ENCODE results near the gene PTPN14. TPM values are rescaled to one million over a fixed set of nuclear protein-coding genes. Genes with fewer than 3 reads are reported as not detected.
"Not testable (repeated sequence)": the region's sequence is repeated elsewhere in the genome, so short reads cannot be mapped to it uniquely, and the experiment has no call there.

PTPN14 gene
- total RNA-seq, 1 donor from 2014 or later: 25.6 TPM

DNA sequence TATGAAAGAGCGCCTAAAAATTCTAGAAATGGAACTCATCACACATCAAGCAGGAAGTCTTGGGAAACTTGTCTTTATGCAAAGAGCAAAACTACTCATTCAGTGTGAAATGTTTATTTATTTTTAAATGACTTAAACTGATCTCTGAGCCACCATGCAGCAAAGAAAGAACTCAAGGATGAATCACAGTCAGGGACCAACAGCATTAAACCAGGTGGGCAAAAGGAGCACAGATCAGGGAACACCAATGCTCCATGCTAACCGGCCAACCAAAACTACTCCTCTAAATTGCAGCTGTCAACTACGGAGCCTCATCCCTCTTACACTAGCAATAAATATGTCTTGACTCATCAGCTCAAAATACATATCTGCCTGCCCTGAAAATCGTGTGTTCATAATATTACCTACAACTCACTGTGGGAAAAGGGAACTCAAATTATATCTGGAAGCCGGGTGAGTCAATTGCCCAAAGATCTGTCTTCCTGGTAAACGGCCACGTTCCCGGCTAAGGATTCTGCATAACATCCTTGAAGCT, 129.2 kb downstream of the PTPN14 start:
- ATAC-seq (peak; percentile 41), DNase-seq (no peak)
- intact Hi-C loops (cut with micrococcal nuclease): no loop called here

DNA sequence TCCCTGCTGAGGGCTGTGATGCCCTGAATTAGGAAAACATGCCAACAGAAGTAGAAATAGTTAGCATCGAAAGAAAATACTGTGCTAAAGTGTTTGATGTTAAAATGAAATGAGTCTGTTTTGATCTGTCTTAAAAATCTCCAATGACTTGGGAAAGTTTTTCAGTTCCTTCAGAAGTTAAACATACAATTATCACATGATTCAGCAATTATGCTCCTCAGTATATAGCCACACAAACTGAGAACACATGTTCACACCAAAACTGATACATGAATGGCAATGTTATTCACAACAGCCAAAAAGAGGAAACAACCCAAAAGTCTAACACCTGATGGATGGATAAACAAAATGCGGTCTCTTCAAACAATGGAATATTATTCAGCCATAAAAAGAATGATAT, 130.6 kb downstream of the PTPN14 start:
- DNase-seq: no peak
- intact Hi-C loops (cut with micrococcal nuclease): no loop called here
- no peak for ATAC-seq

DNA sequence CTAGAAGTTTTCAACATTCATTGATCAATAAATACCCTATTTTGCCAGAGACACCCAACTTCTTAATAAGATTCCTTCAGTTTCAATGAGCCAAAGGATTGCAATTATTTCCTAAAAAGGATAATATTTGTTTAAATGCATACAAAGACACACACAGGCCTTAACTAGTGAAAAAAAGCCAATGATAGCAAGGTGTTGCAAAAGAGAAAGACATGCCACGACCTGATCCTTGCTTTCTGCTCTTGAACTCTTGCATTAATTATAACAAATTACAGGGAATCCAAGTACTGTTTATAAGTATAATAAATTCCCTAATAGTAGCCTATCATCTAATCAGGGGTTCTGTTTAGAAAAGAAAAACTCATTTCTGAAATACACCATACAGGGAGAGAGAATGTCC, 131.1 kb downstream of the PTPN14 start:
- intact Hi-C loops (cut with micrococcal nuclease): no loop called here
- no peak for ATAC-seq
- no peak for DNase-seq

DNA sequence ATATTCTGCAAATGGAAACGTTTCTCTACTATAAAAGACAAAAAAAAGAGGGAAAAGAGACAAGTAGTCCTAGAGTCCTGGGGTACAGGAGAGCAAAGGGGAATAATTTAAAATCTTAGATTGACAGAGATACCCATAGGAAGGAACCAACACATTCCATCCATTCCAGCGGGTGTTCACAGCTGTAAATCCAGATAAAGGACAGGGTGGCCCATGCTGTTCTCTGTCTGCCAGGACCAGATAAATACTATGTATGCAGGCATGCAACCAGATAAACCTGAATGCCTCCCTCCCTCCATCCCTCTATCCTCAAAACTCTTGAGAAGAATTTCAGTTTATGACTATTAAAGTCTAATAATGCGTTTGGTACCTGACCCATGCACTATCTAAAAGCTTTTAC, 131.8 kb downstream of the PTPN14 start:
- no peak for DNase-seq
- no peak for ATAC-seq
- intact Hi-C loops (cut with micrococcal nuclease): no loop called here

DNA sequence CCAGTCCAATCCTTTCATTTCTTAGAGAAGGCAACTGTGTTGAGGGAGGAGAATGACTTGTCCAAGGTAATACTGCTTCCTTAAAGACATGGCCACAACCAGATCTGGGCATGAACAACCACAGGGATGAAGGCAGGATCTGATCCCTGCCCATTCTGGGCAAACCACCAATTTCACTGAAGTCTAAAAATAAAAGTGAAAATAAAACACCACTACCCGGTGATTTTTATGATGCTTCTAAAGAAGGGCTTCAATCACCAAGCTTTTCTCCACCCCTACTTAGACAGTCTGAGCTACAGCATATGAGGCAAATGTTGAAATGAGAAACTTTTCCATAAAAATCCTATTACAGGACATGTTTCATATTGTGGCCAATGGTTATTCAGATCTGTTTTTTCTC, 133.0 kb downstream of the PTPN14 start:
- peak; percentile 22 for ATAC-seq
- DNase-seq: no peak
- intact Hi-C loops (cut with micrococcal nuclease): no loop called here

DNA sequence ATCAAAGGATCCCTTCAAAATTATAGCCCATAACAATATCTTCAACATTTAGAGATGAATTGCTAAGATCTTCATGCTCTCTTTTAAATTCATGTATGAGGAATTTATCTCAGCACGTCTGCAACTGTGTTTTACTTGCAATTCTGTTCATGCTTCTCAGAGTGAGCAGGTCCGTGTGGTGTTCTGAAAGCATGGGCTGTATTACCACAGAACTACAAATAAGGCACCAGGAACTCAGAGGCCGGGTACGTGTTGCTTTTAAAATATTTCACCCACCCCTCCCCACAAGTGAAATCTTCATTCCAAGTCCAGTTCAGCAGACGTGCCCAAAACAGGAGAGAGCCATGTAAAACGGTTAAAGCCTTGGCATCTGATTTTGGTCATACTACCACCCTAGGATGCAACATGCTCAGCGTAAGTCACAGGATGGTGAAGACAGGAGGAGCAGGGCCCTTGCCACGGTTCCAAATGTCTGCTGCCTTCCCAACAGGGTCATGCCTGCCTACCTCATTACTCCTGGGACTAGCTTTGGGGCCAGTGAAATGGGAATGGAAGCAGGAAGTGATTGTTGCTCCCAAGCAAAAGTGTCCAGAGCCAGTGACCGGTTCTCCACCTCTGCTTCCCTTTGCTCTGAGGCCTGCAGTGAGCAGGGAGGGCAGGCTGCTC, 133.7 kb downstream of the PTPN14 start:
- ATAC-seq (no peak), DNase-seq (no peak)
- intact Hi-C loops (cut with micrococcal nuclease): no loop called here

DNA sequence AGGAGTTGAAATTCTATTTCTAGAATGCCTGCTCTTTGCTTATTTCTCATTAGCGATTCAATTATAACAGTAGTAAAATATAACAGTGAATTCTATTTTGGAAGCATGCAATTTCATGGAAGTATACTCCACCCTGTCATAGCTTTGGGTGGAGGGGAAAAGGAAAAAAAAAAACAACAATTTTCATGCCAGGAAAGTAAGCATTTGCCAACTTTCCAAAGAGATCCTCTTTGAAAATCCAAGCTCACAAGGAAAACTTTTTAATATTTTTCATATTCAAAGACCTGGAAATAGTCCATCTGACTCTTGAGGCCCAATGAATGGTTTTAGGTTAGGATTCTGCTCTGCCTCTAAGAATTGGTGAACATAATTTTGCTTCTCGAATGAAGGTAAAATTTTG, 134.5 kb downstream of the PTPN14 start:
- intact Hi-C loops (cut with micrococcal nuclease): no loop called here
- DNase-seq (no peak), ATAC-seq (peak; percentile 43)

DNA sequence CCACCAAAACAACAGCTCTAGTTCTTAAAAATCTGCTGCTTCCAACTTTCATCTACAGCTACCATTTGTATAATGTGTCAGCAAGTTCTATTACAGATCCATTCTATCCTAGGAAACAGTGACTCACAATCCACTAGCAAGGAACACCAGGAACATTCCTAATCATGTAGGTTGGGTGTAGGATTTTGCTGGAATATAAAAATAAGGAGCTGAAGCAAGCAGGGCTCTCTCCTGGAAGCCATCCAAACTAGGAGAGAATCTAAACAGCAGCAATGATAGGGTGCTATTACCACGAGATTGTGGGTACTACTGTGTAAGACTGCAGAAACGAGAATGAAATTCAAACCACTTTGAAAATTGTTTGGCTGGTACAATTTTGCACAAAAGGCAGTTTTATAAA, 135.0 kb downstream of the PTPN14 start:
- intact Hi-C loops (cut with micrococcal nuclease): no loop called here
- peak; percentile 51 for ATAC-seq

DNA sequence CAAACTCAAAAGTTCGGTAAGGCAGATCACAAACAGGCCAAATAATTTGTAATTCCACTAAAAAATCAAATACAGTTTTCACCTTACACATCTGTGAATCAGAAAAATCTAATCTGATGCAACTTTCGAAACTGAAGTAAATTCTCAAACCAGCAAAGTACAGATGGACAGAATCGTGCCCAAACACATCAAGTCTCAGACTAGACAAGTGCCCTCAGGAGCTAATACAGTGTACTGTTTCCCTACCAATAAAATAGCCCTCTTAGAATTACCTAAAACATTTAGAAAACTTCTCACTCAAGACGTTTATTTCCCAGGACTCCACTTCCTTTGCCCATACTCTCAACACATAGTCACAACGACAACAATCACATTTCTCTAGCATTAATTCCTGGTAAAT, 136.3 kb downstream of the PTPN14 start:
- intact Hi-C loops (cut with micrococcal nuclease): no loop called here
- no peak for DNase-seq
- no peak for ATAC-seq

More for the DNA sequence above, 135.0 kb downstream of the PTPN14 start:
- no peak for DNase-seq

DNA sequence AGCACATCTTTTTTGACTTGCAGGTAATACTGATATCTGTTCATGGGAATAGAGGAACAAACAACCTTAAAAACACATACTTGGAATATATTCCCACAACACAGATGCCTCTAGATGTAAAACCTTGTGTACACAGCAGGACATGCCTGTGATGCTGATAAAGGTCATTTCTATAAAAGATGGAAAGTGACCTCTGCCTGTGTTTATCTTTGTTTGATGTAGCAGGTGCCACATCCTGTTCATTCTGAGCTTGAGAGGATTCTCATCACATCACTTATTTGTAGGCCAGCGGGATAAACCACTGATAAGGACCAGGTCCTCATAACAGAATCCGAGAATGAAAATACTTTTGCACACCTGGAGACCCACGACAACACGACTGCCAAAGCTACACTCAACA, 136.7 kb downstream of the PTPN14 start:
- intact Hi-C loops (cut with micrococcal nuclease): no loop called here
- ATAC-seq (no peak), DNase-seq (no peak)

DNA sequence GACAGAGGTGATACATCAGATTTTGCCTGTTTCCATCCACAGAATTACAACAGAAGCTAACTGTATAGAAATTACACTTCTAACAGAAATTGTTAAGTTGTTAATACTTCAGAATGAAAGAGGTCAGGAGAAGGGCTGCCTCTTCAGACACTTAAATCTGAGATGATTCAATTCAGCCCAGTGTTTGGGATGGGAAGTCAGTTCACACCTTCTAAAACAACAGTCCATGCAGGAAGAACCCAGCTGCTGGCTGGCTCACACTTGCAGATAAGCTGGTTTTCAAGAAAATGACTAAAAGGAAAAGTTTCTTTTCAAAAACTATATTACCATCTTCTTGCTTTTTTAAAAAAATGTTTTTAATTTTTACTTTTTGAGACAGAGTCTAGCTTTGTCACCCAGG, 138.1 kb downstream of the PTPN14 start:
- intact Hi-C loops (cut with micrococcal nuclease): no loop called here
- ATAC-seq (no peak), DNase-seq (no peak)

DNA sequence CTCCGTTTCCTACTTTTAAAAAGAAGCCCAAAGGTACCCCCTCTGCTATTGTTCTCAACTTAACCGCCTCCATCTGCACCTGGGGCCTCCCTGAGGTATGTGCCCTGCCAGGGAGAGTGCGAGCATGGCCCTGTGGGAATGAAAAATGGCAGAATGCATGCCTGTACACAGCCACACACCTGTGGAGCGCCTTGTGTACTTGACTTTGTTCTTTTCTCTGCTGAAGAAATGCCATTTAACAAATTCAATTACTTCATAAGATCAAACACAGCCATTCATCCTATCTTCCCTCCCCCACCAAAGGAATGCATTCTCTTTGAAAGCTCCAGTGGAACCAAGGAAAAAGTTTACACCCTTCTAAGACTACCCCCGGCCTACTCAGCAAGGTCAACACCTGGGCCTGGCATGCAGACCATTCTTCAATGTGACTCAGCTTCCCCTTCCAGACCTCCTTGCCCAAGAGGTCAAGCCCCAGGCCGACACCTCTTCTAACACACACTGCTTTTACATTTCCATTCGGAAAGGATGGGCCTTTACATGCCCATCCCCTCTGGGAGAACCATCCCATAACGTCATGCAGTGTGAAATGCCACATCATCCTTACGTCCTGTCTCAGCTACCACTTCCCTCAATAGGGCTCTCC, 146.7 kb downstream of the PTPN14 start:
- ATAC-seq (no peak), DNase-seq (no peak)
- intact Hi-C loops (cut with micrococcal nuclease): no loop called here

DNA sequence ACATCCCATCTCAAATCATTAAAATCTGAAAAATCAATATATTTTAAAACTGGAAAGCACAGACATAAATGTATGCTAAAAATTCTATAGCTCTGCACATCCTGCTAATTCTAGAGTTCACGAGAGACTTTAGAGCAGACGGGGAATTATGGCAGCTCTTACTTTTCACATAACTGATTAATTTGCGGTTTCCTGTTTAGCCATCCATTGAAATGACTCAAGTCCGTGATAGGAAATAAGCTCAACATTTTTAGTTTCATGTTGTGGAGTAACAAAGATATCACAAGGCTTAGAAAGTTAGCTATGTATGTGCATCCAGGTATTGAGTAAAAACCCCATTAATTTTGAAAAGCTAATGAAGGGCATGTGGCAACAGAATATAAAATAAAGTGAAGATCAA, 147.2 kb downstream of the PTPN14 start:
- ATAC-seq (no peak), DNase-seq (no peak)
- intact Hi-C loops (cut with micrococcal nuclease): no loop called here

DNA sequence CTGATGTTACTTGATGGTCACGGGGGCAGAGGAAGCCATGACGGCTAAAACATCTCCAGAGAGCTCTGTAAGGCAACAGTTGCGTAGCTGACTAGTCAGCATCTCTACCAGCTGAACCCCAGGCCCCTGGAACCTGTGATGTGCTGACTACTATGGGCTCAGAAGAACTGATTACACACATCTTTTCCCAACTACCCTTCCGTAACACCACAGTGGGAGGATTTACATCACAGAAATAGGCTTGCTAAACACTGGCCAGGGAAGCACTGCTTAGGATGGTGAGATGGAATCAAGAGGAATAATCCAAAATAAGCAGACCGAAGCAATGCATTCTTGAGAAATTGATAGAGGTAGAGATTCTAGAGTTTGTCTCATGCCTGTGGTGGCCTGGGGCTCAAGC, 148.0 kb downstream of the PTPN14 start:
- intact Hi-C loops (cut with micrococcal nuclease): no loop called here
- DNase-seq (no peak), ATAC-seq (no peak)

DNA sequence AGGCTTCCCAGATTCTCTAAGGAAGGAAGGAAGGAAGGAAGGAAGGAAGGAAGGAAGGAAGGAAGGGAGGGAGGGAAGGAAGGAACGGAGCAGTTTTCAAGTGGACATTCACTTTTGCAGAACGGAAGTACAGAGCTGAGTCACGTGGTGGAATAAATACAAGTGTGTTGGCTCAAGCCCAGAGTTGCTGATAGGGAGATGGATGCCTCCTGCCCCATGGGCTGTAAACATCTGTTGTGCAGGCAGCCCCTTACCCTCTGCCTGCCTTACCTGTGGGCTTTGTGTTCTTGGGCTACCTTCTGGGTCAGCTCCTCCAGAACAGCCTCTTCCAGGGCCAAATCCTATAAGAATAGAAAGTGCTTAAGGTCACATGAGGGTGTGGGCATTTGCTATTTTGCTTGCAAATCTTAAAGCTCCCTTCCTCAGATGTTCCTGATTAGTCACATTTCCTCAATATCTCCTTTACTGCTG, 148.8 kb downstream of the PTPN14 start:
- intact Hi-C loops (cut with micrococcal nuclease): no loop called here
- DNase-seq (no peak), ATAC-seq (peak; percentile 36)

DNA sequence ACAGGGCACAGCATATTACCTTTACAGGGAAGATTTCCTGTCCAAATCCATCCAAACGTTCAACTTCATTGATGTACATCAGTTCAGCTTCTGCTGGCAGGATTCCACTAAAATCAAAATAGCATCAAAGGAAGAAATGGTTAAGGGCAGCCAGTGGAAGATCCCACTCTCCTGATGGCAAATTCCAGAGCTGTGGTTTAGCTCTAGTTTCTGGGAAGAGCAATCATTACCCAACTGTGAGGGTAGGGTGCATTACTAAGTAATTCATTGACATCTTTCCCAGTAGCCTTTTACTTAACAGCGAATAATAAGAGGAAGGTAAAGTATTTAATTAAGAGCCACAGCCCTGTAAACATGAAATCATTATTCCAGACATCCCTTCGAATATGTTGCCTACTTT, 149.7 kb downstream of the PTPN14 start:
- intact Hi-C loops (cut with micrococcal nuclease): no loop called here
- DNase-seq: no peak
- no peak for ATAC-seq

DNA sequence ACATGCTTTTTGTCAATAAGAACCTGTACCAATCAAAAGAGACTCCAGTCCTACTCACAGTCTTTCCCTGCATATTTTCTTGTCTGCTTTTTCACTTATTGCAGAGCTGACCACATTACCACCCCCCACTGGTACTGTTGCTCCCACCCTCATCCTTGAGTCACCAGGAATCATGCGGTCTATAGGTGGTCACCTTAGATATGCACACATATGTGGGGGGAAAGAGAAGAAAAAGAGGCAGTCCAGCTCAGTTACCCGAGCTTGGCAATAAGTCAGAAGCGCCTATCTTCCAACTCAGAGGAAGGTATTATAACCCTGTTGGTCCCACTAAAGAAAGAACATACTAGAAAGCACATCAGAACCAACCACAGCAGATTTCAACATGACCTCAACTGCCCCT, 151.3 kb downstream of the PTPN14 start:
- intact Hi-C loops (cut with micrococcal nuclease): no loop called here
- no peak for DNase-seq
- ATAC-seq: no peak

DNA sequence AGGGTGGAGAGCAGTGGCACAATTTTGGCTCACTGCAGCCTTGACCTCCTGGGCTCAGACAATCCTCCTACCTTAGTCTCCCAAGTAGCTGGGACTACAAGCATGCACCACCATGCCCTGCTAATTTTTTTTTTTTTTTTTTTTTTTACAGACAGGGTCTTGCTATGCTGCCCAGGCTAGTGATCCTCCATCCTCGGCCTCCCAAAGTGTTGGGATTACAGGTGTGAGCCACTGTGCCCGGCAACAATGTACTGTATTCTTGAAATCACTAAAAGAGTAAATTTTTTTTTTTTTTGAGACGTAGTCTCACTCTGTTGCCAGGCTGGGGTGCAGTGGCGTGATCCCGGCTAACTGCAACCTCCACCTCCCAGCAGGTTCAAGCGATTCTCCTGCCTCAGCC, 152.9 kb downstream of the PTPN14 start:
- DNase-seq (no peak), ATAC-seq (no peak)
- intact Hi-C loops (cut with micrococcal nuclease): no loop called here

DNA sequence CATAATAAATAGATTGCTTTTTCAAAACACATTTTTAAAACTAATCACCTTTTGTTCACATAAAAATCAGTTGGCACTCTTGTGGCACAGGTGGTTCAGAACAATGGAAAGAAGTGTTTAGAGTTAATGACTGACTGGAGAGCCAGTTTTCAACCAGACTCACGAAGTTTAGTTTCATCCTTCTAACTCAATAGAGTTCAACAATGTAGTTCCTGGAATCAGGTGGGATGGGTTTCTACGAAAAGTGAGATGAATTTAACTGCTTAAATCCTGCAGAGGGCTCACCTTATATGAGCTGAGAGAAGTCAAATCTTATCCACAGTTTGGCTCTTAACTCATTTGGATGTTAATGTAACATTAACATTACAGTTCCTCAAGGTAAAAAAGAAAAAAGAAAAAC, 153.9 kb downstream of the PTPN14 start:
- ATAC-seq: no peak

DNA sequence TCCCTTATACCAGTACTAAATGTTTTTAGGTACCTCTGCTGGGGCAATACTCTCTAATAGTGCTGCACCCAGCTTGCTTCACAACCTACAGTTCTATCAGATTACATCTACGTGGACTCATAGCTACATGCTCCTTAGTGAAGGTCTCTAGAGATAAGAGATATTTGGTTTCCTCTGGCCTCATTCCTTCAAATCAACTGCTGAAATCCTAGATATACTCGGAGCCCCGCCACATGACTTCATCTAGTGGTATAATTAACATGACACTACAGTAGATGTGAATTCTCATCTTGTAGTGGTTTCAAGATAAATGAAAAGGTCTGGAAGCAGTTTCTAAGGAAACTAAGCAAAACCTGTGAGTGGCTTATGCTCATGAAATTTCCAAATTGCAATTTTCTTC, 155.1 kb downstream of the PTPN14 start:
- ATAC-seq (no peak), DNase-seq (no peak)
- intact Hi-C loops (cut with micrococcal nuclease): no loop called here

More for the DNA sequence above, 153.9 kb downstream of the PTPN14 start:
- intact Hi-C loops (cut with micrococcal nuclease): no loop called here
- DNase-seq: no peak

DNA sequence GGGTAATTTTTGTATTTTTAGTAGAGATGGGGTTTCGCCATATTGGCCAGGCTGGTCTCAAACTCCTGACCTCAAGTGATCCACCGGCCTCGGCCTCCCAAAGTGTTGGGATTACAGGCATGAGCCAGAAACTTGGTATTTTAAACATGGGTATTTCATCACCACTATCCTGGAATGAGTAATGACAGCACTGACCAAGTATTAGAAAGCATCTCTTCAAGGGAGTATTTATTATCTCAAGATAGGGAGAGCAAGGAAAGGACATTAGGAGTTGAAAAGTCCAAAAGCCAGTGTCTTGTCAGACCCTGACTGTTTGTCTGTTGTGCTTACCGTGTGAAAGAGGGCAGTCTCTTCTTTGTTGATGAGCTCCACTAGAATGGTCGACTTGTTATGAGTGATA, 156.8 kb downstream of the PTPN14 start:
- intact Hi-C loops (cut with micrococcal nuclease); DNase-seq; ATAC-seq: not testable (repeated sequence)

All from left ventricle myocardium superior (tissue), 1 donor.